HG02884 (cell line): ENCODE results near the gene SH3RF2.
A peak's percentile ranks its signal among the peaks of the same experiment; 100 is the strongest.
"Not testable (repeated sequence)": the region's sequence is repeated elsewhere in the genome, so short reads cannot be mapped to it uniquely, and the experiment has no call there.

ENCODE experiments used
- ATAC-seq: cut with Tn5 transposase; IDR thresholded peaks from one replicate; pipeline ENCODE4 v1.9.1; 2021; ENCODE audit warnings: mild to moderate bottlenecking, moderate library complexity; ENCODE audit not compliant: unreplicated experiment

SH3RF2 gene

GRCh38 chr5:146073239-146073900 is 137.0 kb downstream of the SH3RF2 start:
- ATAC-seq: no peak

GRCh38 chr5:146076028-146076427 is 139.7 kb downstream of the SH3RF2 start:
- ATAC-seq: no peak

- no peak for ATAC-seq
Observed at GRCh38 chr5:146076455-146076854, 140.1 kb downstream of the SH3RF2 start.

- no peak for ATAC-seq
Observed at GRCh38 chr5:146078566-146078965, 142.2 kb downstream of the SH3RF2 start.

- ATAC-seq: peak; percentile 36
Observed at GRCh38 chr5:146079695-146080373, 143.5 kb downstream of the SH3RF2 start.

GRCh38 chr5:146081556-146081955 is 145.2 kb downstream of the SH3RF2 start:
- no peak for ATAC-seq

GRCh38 chr5:146082798-146083197 is 146.4 kb downstream of the SH3RF2 start:
- peak; percentile 72 for ATAC-seq

- no peak for ATAC-seq
Observed at GRCh38 chr5:146084376-146084775, 148.0 kb downstream of the SH3RF2 start.

- no peak for ATAC-seq
Observed at GRCh38 chr5:146088098-146088497, 151.7 kb downstream of the SH3RF2 start.

GRCh38 chr5:146089287-146089686 is 152.9 kb downstream of the SH3RF2 start:
- no peak for ATAC-seq

GRCh38 chr5:146091881-146092280 is 155.5 kb downstream of the SH3RF2 start:
- ATAC-seq: no peak

GRCh38 chr5:146098047-146098446 is 161.7 kb downstream of the SH3RF2 start:
- no peak for ATAC-seq

GRCh38 chr5:146101646-146102045 is 165.3 kb downstream of the SH3RF2 start:
- no peak for ATAC-seq

GRCh38 chr5:146103594-146103993 is 167.2 kb downstream of the SH3RF2 start:
- ATAC-seq: no peak

- ATAC-seq: no peak
Observed at GRCh38 chr5:146105477-146105876, 169.1 kb downstream of the SH3RF2 start, which contains the start of gene PLAC8L1. PLAC8L1 (minus strand) TSS chr5:146105577; CDS start chr5:146104311, 1,266 bp downstream.

GRCh38 chr5:146107901-146108300 is 171.5 kb downstream of the SH3RF2 start:
- no peak for ATAC-seq

GRCh38 chr5:146108870-146109269 is 172.5 kb downstream of the SH3RF2 start:
- not testable (repeated sequence) for ATAC-seq

GRCh38 chr5:146109379-146109778 is 173.0 kb downstream of the SH3RF2 start:
- ATAC-seq: no peak

- no peak for ATAC-seq
Observed at GRCh38 chr5:146111409-146111808, 175.0 kb downstream of the SH3RF2 start.

GRCh38 chr5:146112476-146112875 is 176.1 kb downstream of the SH3RF2 start:
- ATAC-seq: no peak
